WTC11 (cell line): ENCODE data around the gene TBL1XR1.

Experiments used
- ATF3 ChIP-seq: sonication (generic); formaldehyde crosslinking; conservative IDR thresholded peaks from 2 replicates; pipeline ENCODE4 v1.8.1; 2022; ENCODE audit warnings: mild to moderate bottlenecking, missing genetic modification reagents
- CREB1 ChIP-seq: sonication (generic); formaldehyde crosslinking; IDR thresholded peaks from 2 replicates; pipeline ENCODE4 v1.8.0; 2023; ENCODE audit warnings: mild to moderate bottlenecking, missing genetic modification reagents
- CTCF ChIP-seq: fragments of 200-600 bp; IDR thresholded peaks from 2 replicates; pipeline ENCODE4 v1.8.0; 2022; ENCODE audit warnings: antibody characterized with exemption
- E2F4 ChIP-seq: sonication (generic); formaldehyde crosslinking; IDR thresholded peaks from 2 replicates; pipeline ENCODE4 v1.8.1; 2022; ENCODE audit warnings: low read depth, mild to moderate bottlenecking, moderate library complexity, missing genetic modification reagents, borderline replicate concordance
- MAX ChIP-seq: sonication (generic); formaldehyde crosslinking; IDR thresholded peaks from 2 replicates; pipeline ENCODE4 v1.8.0; 2022; ENCODE audit warnings: mild to moderate bottlenecking, missing genetic modification reagents
- SP1 ChIP-seq: sonication (generic); formaldehyde crosslinking; conservative IDR thresholded peaks from 2 replicates; pipeline ENCODE4 v1.8.1; 2022; ENCODE audit warnings: missing genetic modification reagents
- USF1 ChIP-seq: sonication (generic); formaldehyde crosslinking; IDR thresholded peaks from 2 replicates; pipeline ENCODE4 v1.8.0; 2022; ENCODE audit warnings: mild to moderate bottlenecking, missing genetic modification reagents
- USF2 ChIP-seq: sonication (generic); formaldehyde crosslinking; IDR thresholded peaks from 2 replicates; pipeline ENCODE4 v1.8.1; 2023; ENCODE audit warnings: mild to moderate bottlenecking, missing genetic modification reagents, moderate library complexity
- ZNF138 ChIP-seq: sonication (generic); formaldehyde crosslinking; conservative IDR thresholded peaks from 2 replicates; pipeline ENCODE4 v1.8.1; 2022; ENCODE audit warnings: mild to moderate bottlenecking, moderate library complexity, missing genetic modification reagents
- ZNF219 ChIP-seq: sonication (generic); formaldehyde crosslinking; IDR thresholded peaks from 2 replicates; pipeline ENCODE4 v1.8.0; 2023; ENCODE audit warnings: missing genetic modification reagents, mild to moderate bottlenecking, borderline replicate concordance

- TF ChIP-seq CREB1 (no peak), MAX (no peak), CTCF (no peak), E2F4 (CRISPR knock-in tag) (no peak), USF1 (CRISPR knock-in tag) (no peak), SP1 (CRISPR knock-in tag) (no peak), USF2 (CRISPR knock-in tag) (no peak), ATF3 (CRISPR knock-in tag) (no peak), ZNF138 (CRISPR knock-in tag) (no peak), ZNF219 (CRISPR knock-in tag) (no peak)
These were observed 52.4 kb downstream of the TBL1XR1 start for GRCh38 chr3:177144922-177145321.
